A673 (cell line): Measurements from ENCODE around the gene SYNJ2.

ENCODE experiments used
- EZH2 ChIP-seq: fragments of 200-600 bp; sonication (generic); IDR thresholded peaks from 2 replicates; pipeline ENCODE4 v1.6.1; 2017; ENCODE audit warnings: borderline replicate concordance, low read depth, mild to moderate bottlenecking, mixed read lengths, antibody characterized with exemption, low read length; ENCODE audit not compliant: poor library complexity, severe bottlenecking
- TF ChIP-seq, protein P1 (sequence below): fragments of 300-800, 200-600 bp; sonication (generic); conservative IDR thresholded peaks from 2 replicates; pipeline ENCODE4 v1.5.1; 2017; ENCODE audit warnings: low read depth, mild to moderate bottlenecking, antibody characterized with exemption, low read length, moderate library complexity, mixed read lengths

DNA sequence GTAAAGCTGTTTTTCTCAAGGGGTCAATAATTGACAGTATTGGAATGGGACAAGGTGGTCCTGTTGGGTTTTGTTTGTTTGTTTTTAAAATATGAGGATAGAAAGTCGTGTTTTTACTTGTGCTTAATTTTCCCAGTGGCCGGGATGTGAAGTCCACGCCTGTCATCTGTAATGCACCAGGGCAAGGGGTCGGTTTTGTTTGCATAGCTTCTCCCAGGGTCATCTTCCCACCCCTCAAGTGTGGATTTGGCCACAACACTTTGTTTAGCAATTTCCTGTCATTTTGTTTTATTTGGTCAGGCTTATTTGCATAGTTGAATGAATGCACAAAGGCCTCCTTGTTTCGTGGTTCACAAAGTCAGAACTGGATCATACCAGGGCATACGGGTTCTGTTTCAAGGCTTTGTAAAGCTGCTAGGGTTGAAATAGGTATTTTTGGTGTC, 29.8 kb downstream of the SYNJ2 start:
- no peak for TF ChIP-seq EZH2
- TF ChIP-seq, protein P1, sequence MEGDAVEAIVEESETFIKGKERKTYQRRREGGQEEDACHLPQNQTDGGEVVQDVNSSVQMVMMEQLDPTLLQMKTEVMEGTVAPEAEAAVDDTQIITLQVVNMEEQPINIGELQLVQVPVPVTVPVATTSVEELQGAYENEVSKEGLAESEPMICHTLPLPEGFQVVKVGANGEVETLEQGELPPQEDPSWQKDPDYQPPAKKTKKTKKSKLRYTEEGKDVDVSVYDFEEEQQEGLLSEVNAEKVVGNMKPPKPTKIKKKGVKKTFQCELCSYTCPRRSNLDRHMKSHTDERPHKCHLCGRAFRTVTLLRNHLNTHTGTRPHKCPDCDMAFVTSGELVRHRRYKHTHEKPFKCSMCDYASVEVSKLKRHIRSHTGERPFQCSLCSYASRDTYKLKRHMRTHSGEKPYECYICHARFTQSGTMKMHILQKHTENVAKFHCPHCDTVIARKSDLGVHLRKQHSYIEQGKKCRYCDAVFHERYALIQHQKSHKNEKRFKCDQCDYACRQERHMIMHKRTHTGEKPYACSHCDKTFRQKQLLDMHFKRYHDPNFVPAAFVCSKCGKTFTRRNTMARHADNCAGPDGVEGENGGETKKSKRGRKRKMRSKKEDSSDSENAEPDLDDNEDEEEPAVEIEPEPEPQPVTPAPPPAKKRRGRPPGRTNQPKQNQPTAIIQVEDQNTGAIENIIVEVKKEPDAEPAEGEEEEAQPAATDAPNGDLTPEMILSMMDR = no peak
